Neuronal stem cell (in vitro differentiated cells): ENCODE measurements around the gene COL25A1.

ENCODE experiments used
- DNase-seq: peaks from one replicate; pipeline ENCODE4 v3.0.0-alpha.2; 2013; ENCODE audit warnings: low spot score
- H2AFZ ChIP-seq: one replicate; pipeline ENCODE4 v1.6.1; 2013; ENCODE audit warnings: mild to moderate bottlenecking, low read length, inconsistent platforms
- H2AK5ac ChIP-seq: 2 replicates; pipeline ENCODE4 v1.6.1; 2013; ENCODE audit warnings: low read depth, mild to moderate bottlenecking, inconsistent platforms, low read length, moderate library complexity, mixed read lengths
- H2BK120ac ChIP-seq: 2 replicates; pipeline ENCODE4 v1.6.1; 2013; ENCODE audit warnings: low read depth, mild to moderate bottlenecking, inconsistent platforms, low read length, moderate library complexity, mixed read lengths
- H2BK12ac ChIP-seq: one replicate; pipeline ENCODE4 v1.6.1; 2013; ENCODE audit warnings: low read length, inconsistent platforms
- H2BK15ac ChIP-seq: 2 replicates; pipeline ENCODE4 v1.6.1; 2013; ENCODE audit warnings: mild to moderate bottlenecking, low read length, inconsistent platforms, mixed read lengths
- H2BK5ac ChIP-seq: one replicate; pipeline ENCODE4 v1.6.1; 2013; ENCODE audit warnings: inconsistent platforms, mild to moderate bottlenecking, low read length, moderate library complexity
- H3K14ac ChIP-seq: one replicate; pipeline ENCODE4 v1.6.1; 2013; ENCODE audit warnings: low read length, inconsistent platforms
- H3K18ac ChIP-seq: 2 replicates; pipeline ENCODE4 v1.6.1; 2013; ENCODE audit warnings: low read length, inconsistent platforms
- H3K23ac ChIP-seq: 2 replicates; pipeline ENCODE4 v1.6.1; 2013; ENCODE audit warnings: low read depth, mild to moderate bottlenecking, mixed read lengths, low read length, inconsistent platforms; ENCODE audit not compliant: poor library complexity
- H3K27ac ChIP-seq: replicated peaks from 3 replicates; pipeline ENCODE4 v1.5.1; 2013; ENCODE audit warnings: low read length, inconsistent platforms
- H3K27me3 ChIP-seq, 3 experiments: 2 replicates each; pipeline ENCODE4 v1.6.1; 2013; ENCODE audit warnings: low read length in 3 of 3, mild to moderate bottlenecking in 2 of 3, inconsistent platforms in 1 of 3, low read depth in 1 of 3, mixed read lengths in 1 of 3, moderate library complexity in 1 of 3; ENCODE audit not compliant: control insufficient read depth in 3 of 3, insufficient read depth in 3 of 3
- H3K36me3 ChIP-seq, 2 donors: replicated peaks in 1 of 2; 2 replicates each; pipeline ENCODE4 v1.6.1; 2013; ENCODE audit warnings: low read length in 2 of 2; ENCODE audit not compliant: control insufficient read depth in 2 of 2, insufficient read depth in 2 of 2
- H3K4ac ChIP-seq: 2 replicates; pipeline ENCODE4 v1.6.1; 2013; ENCODE audit warnings: inconsistent platforms, mild to moderate bottlenecking, low read length, moderate library complexity
- H3K4me1 ChIP-seq, 2 donors: 1 replicate in 1 of 2; 2 replicates in 1 of 2; pipeline ENCODE4 v1.6.1; 2013; ENCODE audit warnings: low read length in 2 of 2, low read depth in 1 of 2; ENCODE audit not compliant: control insufficient read depth in 2 of 2, insufficient read depth in 1 of 2
- H3K4me2 ChIP-seq: one replicate; pipeline ENCODE4 v1.6.1; 2013; ENCODE audit warnings: mild to moderate bottlenecking, low read length, inconsistent platforms; ENCODE audit not compliant: insufficient read depth, poor library complexity, severe bottlenecking
- H3K4me3 ChIP-seq, 2 donors: 2 replicates each; pipeline ENCODE4 v1.5.1; 2013; ENCODE audit warnings: low read length in 2 of 2, mild to moderate bottlenecking in 2 of 2, inconsistent platforms in 1 of 2, moderate library complexity in 1 of 2
- H3K79me1 ChIP-seq: one replicate; pipeline ENCODE4 v1.6.1; 2013; ENCODE audit warnings: low read depth, mild to moderate bottlenecking, inconsistent platforms, low read length, moderate library complexity
- H3K9ac ChIP-seq: one replicate; pipeline ENCODE4 v1.6.1; 2013; ENCODE audit warnings: mild to moderate bottlenecking, low read depth, low read length, inconsistent platforms; ENCODE audit not compliant: poor library complexity
- H3K9me3 ChIP-seq, 2 donors: replicated peaks in 1 of 2; 2 replicates each; pipeline versions ENCODE3 to v1.6.1; 2013; ENCODE audit warnings: low read length in 2 of 2, mild to moderate bottlenecking in 2 of 2, inconsistent platforms in 1 of 2, low read depth in 1 of 2, mixed read lengths in 1 of 2, moderate library complexity in 1 of 2; ENCODE audit not compliant: control insufficient read depth in 2 of 2, insufficient read depth in 1 of 2
- H4K8ac ChIP-seq: one replicate; pipeline ENCODE4 v1.6.1; 2013; ENCODE audit warnings: low read depth, mild to moderate bottlenecking, inconsistent platforms, low read length, moderate library complexity
- H4K91ac ChIP-seq: one replicate; pipeline ENCODE4 v1.6.1; 2013; ENCODE audit warnings: low read length, low read depth, mild to moderate bottlenecking, inconsistent platforms; ENCODE audit not compliant: poor library complexity
- WGBS, 2 donors: extraction: QIAGEN DNeasy Blood & Tissue Kit; methylation state at CpG; one replicate each; pipeline ENCODE4 v1.1.7; 2013; ENCODE audit warnings: missing lambda C conversion rate in 2 of 2, mixed read lengths in 1 of 2; ENCODE audit not compliant: insufficient read length in 2 of 2, insufficient replicate concordance in 1 of 2; ENCODE audit errors: extremely low coverage in 2 of 2; 5-methylcytosine and 5-hydroxymethylcytosine counted together

Gene COL25A1

DNA sequence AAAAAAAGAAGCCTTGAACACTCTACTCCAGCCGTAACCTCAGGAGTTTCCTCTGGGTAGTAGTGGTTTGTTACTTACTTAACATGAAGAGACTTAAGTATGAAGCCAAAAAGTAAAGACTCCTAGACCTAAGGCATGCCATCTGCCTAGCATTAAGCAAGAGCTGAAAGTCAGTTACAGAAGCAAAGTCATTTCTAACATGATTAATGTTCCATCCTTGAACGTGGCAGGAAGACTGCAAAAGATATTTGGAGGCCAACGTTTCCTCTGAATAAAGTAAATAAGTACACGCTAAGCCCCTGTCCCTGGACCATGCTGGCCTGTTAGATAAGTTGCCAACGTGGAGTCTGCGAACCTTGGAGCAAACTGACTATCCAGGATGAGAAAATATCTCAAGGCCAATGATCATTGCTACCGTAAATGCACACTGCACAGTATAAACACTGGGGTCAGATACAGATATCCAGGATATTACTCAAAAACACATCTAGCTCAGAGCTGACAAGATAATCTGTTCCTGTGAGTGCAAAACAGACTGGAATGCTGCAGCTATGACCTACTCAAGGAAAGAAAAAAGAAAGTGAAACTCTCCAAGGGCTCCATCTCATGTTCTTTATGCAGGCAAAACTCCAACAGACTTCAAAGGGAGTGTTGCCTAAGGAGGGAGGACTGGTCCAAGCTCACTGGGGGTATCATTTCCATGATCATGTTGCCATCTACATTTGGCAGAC, 255.8 kb downstream of the COL25A1 start:
- H3K27me3 ChIP-seq = no peaks in the 10 kb centered on the region
- H2BK120ac ChIP-seq = no peak overlapping the region
- no peak overlapping the region for H2AK5ac ChIP-seq
- H3K4ac ChIP-seq = no peak overlapping the region
- no peaks in the 10 kb centered on the region for H3K36me3 ChIP-seq
- H3K27ac ChIP-seq = no peak overlapping the region
- H4K91ac ChIP-seq = no peak overlapping the region
- WGBS, 2 donors = no CpG with 5 or more reads among the region's 7 CpGs
- no peak overlapping the region for H3K9ac ChIP-seq
- no peaks in the 10 kb centered on the region for H3K9me3 ChIP-seq
- no peak overlapping the region for H3K23ac ChIP-seq
- no peak overlapping the region for H4K8ac ChIP-seq
- no peak overlapping the region for H3K18ac ChIP-seq
- H3K4me1 ChIP-seq = no peaks in the 10 kb centered on the region
- no peak overlapping the region for H2BK15ac ChIP-seq
- H2BK5ac ChIP-seq = no peak overlapping the region
- no peak overlapping the region for H3K4me2 ChIP-seq
- H2BK12ac ChIP-seq = no peak overlapping the region
- no peak overlapping the region for H3K14ac ChIP-seq
- no peak for DNase-seq
- no peaks in the 10 kb centered on the region for H3K79me1 ChIP-seq
- no peak overlapping the region for H3K4me3 ChIP-seq
- no peak overlapping the region for H2AFZ ChIP-seq

DNA sequence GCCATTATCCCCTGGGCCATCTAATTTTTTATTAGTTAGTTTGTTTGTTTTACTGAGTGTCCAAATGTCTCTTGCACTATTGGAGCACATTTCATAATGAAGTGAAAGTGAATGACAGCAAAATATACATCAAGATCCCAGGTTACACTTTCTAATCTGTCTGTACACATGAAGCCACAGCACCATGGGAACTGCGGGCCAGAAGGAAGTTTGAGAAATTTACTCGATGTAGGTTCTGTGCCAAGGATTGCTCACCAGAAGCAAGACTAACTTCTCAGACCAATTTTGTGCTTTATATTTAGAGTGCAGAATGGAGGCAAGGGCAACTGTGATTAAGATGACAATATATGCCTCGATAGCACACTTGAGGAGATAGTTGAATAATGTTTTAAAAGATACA, 258.0 kb downstream of the COL25A1 start:
- Histone ChIP-seq H3K27me3 (no peaks in the 10 kb centered on the region), H3K36me3 (no peaks in the 10 kb centered on the region), H3K4ac (no peak overlapping the region), H2AK5ac (no peak overlapping the region), H3K14ac (no peak overlapping the region), H2BK12ac (no peak overlapping the region), H3K23ac (no peak overlapping the region), H2BK15ac (no peak overlapping the region), H3K4me2 (no peak overlapping the region), H4K8ac (no peak overlapping the region), H3K9me3 (no peaks in the 10 kb centered on the region), H3K4me1 (no peaks in the 10 kb centered on the region), H2AFZ (no peak overlapping the region), H3K9ac (no peak overlapping the region), H2BK120ac (no peak overlapping the region), H3K79me1 (no peaks in the 10 kb centered on the region), H3K27ac (no peak overlapping the region), H3K4me3 (no peak overlapping the region), H2BK5ac (no peak overlapping the region), H3K18ac (no peak overlapping the region), H4K91ac (no peak overlapping the region)
- WGBS, 2 donors = no CpG with 5 or more reads among the region's 3 CpGs
- DNase-seq = no peak

DNA sequence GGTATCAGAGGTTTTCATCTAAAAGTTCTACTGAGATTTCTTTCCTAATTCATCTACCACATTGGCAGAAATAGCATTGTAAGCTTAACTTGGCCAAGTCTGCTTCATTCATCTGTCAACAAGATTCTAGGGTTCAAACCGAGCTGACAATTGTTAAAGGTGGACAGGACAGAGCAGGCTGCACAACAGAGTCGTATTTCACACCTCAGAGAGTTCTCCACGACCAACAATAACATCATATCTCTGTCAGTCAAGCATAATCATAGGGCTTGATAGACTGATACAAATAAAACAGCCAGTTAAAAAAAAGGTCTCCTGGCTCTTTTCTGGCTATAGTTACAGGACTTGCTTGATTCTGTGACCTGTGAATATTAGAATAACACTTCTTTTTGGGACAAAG, 259.2 kb downstream of the COL25A1 start:
- Histone ChIP-seq H3K18ac (no peak overlapping the region), H3K4me2 (no peak overlapping the region), H3K4me3 (no peak overlapping the region), H3K4ac (no peak overlapping the region), H3K23ac (no peak overlapping the region), H2AK5ac (no peak overlapping the region), H3K14ac (no peak overlapping the region), H2BK12ac (no peak overlapping the region), H3K27ac (no peak overlapping the region), H2BK15ac (no peak overlapping the region), H2BK120ac (no peak overlapping the region), H3K4me1 (peaks cover 0 to 2% of the 10 kb centered on the region in 2 donors), H3K27me3 (no peaks in the 10 kb centered on the region), H3K36me3 (no peaks in the 10 kb centered on the region), H4K8ac (no peak overlapping the region), H3K9ac (no peak overlapping the region), H3K79me1 (no peaks in the 10 kb centered on the region), H3K9me3 (no peaks in the 10 kb centered on the region), H4K91ac (no peak overlapping the region), H2AFZ (no peak overlapping the region), H2BK5ac (no peak overlapping the region)
- no peak for DNase-seq
- no CpG with 5 or more reads among the region's 3 CpGs for WGBS, 2 donors

DNA sequence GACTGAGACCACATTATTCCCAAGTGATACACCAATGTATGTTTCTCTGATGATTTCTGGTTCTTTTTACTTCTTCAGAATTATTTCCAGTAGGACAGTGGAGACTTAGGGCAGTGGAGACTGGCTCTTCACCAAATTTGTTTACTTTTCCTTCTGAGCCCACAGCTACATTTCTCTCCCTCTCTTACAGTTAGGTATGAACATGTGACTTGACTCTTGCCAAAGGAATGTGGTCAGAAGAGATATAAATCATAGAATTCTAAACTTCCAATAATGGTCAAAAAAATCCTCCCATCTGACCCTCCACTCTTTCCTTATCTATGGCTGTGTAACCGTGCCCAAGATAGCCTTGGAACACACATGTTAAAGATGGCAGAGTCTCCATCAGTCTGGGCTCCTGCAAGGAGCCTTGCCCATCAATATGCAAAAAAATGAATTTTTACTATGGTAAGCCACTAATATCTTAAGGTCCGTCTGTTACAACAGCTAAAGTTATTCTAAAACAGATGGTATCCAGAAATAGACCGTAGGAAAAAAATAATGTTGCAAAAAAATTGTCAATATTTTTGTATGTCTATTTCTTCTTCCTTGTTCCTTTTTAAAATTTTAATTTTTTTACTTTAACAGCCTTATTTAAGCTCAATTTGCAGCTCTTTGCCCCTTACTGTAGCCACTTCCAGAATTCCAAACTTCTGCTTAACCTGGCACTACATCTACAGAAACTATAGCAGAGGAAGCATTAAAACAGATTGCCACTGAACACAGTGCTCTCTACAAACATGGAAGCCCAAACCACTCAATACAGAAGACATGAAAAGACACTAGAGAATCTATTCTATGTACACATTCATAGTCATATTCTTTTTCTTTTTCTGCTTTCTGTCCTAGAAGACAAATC, 260.7 kb downstream of the COL25A1 start:
- Histone ChIP-seq H3K4me2 (no peak overlapping the region), H2AK5ac (no peak overlapping the region), H3K27me3 (no peaks in the 10 kb centered on the region), H3K4me3 (no peak overlapping the region), H2BK12ac (no peak overlapping the region), H2BK120ac (no peak overlapping the region), H3K79me1 (no peaks in the 10 kb centered on the region), H3K18ac (no peak overlapping the region), H4K8ac (no peak overlapping the region), H3K4me1 (peaks cover 0 to 2% of the 10 kb centered on the region in 2 donors), H3K9me3 (no peaks in the 10 kb centered on the region), H3K23ac (no peak overlapping the region), H3K9ac (no peak overlapping the region), H2AFZ (no peak overlapping the region), H3K27ac (no peak overlapping the region), H3K4ac (no peak overlapping the region), H3K14ac (no peak overlapping the region), H4K91ac (no peak overlapping the region), H2BK5ac (no peak overlapping the region), H2BK15ac (no peak overlapping the region), H3K36me3 (no peaks in the 10 kb centered on the region)
- WGBS, 2 donors = no CpG with 5 or more reads among the region's 3 CpGs
- no peak for DNase-seq
